Stimulated activated naive CD8-positive, alpha-beta T cell treated with anti-CD3 and anti-CD28 coated beads, Interleukin-15, Interleukin-2, amounts not matched to agents 100 ng/mL and 50 ng/mL, for 24 hours (primary cell): ENCODE measurements around the gene RFPL2.
A peak's percentile ranks its signal among the peaks of the same experiment; 100 is the strongest.
"Not testable (repeated sequence)": the region's sequence is repeated elsewhere in the genome, so short reads cannot be mapped to it uniquely, and the experiment has no call there.

Experiments
- H3K27ac Mint-ChIP-seq: one replicate; pipeline ENCODE4 v1.8.0; 2021; ENCODE audit warnings: mild to moderate bottlenecking, mixed read lengths
- H3K27me3 Mint-ChIP-seq: one replicate; pipeline ENCODE4 v1.8.0; 2021; ENCODE audit warnings: mixed read lengths
- H3K36me3 Mint-ChIP-seq: one replicate; pipeline ENCODE4 v1.8.0; 2021; ENCODE audit warnings: low read depth, mixed read lengths
- H3K4me1 Mint-ChIP-seq: one replicate; pipeline ENCODE4 v1.8.0; 2021; ENCODE audit warnings: low read depth, mixed read lengths
- H3K4me3 Mint-ChIP-seq: one replicate; pipeline ENCODE4 v1.8.0; 2021; ENCODE audit warnings: mild to moderate bottlenecking, mixed read lengths
- H3K9me3 Mint-ChIP-seq: one replicate; pipeline ENCODE4 v1.8.0; 2021; ENCODE audit warnings: mixed read lengths

The RFPL2 gene

DNA sequence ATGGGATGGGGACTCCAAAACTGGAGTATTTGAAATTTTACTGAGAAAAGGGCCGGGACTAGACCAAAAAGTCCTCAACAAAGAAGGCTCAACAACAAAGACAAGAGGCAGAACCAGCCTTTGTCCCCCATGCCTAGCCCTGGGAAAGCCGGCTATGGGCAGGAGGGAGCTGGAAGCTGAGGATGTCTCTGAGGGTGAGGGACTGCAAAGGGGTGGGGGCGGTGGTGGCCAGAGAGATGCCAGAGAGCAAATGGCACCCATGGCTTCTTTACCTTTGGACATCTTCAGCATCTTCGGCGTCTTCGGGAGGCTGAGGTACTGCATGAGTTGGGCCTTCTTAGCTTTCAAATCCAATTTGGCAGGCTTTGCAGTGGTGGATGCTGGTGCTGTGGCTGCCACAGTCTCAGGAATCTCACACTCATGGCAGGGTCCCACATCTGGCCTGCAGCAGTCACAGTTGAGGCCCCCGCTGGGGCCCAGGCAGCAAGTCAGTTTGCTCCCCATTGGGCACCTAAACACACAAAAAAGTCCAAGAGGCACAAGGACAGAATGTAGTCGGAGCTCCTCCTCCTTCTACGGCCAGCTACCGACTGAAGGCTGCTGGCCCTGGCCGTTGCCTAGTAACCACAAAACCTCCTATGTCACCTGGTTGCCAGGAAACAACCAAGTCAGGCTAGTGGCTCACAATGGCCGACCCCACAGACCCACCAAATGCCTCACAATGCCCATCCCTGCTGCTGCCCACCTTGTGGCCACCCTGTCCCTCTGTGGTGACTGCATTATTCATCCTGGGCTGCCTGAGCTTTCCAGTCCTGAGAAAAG is 46.0 kb downstream of the RFPL2 start, which contains the start of gene C22orf42:
TSS of gene C22orf42 (minus strand) at position 592 of the 822 bp plus-strand sequence. CDS start at position 504, 88 bp downstream.
- Mint-ChIP-seq H3K4me3 (no peak within 1 kb of the TSS), H3K27ac (no peak within 1 kb of the TSS), H3K27me3 (peaks cover 15% of the 10 kb centered on the region), H3K9me3 (no peaks in the 10 kb centered on the region), H3K4me1 (no peaks in the 10 kb centered on the region), H3K36me3 (no peaks in the 10 kb centered on the region)

- not testable (repeated sequence) for H3K36me3 Mint-ChIP-seq, H3K27ac Mint-ChIP-seq, H3K4me3 Mint-ChIP-seq, H3K9me3 Mint-ChIP-seq, H3K4me1 Mint-ChIP-seq
- H3K27me3 Mint-ChIP-seq = peaks cover 11% of the 10 kb centered on the region
Measured at GRCh38 chr22:32157632-32158031, 47.2 kb downstream of the RFPL2 start.

DNA sequence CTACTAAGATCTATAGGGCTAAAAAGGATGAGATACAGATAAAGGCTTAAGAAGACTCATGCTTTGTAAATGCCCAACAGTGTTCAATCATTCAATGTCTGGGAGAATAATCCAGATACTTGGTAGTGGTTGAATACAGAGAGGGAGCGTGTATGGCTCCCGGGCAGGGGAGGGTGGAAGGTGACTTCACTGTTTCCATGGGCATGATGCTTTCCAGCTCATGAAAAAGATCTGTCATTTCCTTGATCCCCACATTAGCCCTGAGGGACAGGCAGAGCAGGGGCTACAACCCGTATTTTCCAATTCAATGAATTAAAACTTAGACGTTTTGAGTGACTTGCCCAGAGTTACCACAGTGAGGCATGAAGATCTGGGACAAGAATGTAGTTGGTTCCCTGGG is 50.1 kb downstream of the RFPL2 start:
- not testable (repeated sequence) for H3K4me1 Mint-ChIP-seq, H3K9me3 Mint-ChIP-seq, H3K27me3 Mint-ChIP-seq, H3K36me3 Mint-ChIP-seq, H3K4me3 Mint-ChIP-seq, H3K27ac Mint-ChIP-seq

DNA sequence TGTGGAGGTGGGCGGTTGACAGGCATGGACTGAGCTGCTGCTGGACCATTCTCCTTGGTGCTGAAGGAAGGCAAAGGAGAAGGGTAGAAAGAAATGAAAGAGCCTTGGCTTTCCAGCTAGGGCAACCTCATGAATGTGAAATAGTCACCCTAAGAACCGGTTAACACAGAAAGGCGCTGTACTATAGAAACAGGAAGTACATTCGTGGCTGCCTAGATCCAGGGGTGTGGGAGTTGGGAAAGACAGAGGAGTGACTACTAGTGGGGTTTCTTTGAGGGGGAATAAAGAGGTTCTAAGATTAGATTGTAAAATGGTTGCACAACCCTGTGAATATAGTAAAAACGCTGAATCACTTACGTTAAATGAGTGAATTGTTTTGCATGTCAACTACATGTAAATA is 53.2 kb downstream of the RFPL2 start:
- not testable (repeated sequence) for H3K4me3 Mint-ChIP-seq, H3K27ac Mint-ChIP-seq, H3K27me3 Mint-ChIP-seq, H3K9me3 Mint-ChIP-seq, H3K36me3 Mint-ChIP-seq
- peaks cover 10% of the 10 kb centered on the region for H3K4me1 Mint-ChIP-seq

DNA sequence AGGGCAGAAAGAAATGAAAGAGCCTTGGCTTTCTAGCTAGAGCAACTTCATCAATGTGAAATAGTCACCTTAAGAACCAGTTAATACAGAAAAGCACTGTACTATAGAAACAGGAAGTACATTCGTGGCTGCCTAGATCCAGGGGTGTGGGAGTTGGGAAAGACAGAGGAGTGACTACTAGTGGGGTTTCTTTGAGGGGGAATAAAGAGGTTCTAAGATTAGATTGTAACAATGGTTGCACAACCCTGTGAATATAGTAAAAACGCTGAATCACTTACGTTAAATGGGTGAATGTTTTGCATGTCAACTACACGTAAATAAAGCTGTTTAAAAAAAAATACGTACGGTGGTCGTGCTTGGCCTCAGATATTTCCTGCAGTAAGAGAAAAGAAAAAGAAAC is 54.2 kb downstream of the RFPL2 start:
- not testable (repeated sequence) for H3K9me3 Mint-ChIP-seq, H3K4me3 Mint-ChIP-seq, H3K27ac Mint-ChIP-seq, H3K36me3 Mint-ChIP-seq, H3K27me3 Mint-ChIP-seq
- peaks cover 10% of the 10 kb centered on the region for H3K4me1 Mint-ChIP-seq

DNA sequence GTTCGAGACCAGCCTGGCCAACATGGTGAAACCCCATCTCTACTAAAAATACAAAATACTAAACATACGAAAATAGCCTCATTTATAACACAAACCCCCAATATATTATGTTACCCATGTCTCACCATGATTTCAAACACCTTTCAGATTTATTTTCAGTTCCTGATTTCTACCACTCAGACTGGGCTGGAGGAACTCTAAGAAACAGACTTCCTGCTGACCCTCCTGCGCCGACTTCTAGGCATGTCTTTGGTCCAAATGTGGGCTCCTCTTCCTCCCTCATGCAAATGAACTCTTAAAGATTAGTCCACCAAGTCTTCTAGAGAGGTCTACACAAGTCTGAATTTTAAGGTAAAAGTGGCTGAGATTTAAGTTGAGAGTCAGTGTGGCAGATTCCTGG is 56.5 kb downstream of the RFPL2 start:
- Mint-ChIP-seq H3K27ac (peak overlapping the region; percentile 7), H3K4me1 (peaks cover 28% of the 10 kb centered on the region)
- not testable (repeated sequence) for H3K9me3 Mint-ChIP-seq, H3K27me3 Mint-ChIP-seq, H3K36me3 Mint-ChIP-seq, H3K4me3 Mint-ChIP-seq

DNA sequence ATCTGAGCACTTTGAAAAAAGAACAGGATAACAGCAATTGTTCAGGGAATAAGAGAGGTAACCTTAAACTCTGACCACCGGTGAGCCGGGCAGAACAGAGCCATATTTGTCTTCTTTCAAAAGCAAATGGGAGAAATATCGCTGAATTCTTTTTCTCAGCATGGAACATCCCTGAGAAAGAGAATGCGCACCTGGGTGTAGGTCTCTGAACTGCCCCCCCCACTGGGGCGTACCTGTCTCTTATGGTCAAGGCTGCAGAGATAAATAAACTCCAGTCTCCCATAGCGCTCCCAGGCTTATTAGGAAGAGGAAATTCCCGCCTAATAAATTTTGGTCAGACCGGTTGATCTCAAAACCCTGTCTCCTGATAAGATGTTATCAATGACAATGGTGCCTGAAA is 57.7 kb downstream of the RFPL2 start:
- not testable (repeated sequence) for H3K9me3 Mint-ChIP-seq, H3K4me3 Mint-ChIP-seq, H3K27ac Mint-ChIP-seq, H3K27me3 Mint-ChIP-seq, H3K36me3 Mint-ChIP-seq
- peaks cover 37% of the 10 kb centered on the region for H3K4me1 Mint-ChIP-seq

GRCh38 chr22:32144496-32145274 is 60.2 kb downstream of the RFPL2 start:
- Mint-ChIP-seq H3K27ac (no peak overlapping the region), H3K9me3 (peaks cover 7% of the 10 kb centered on the region), H3K4me1 (peaks cover 45% of the 10 kb centered on the region), H3K4me3 (no peak overlapping the region), H3K36me3 (peaks cover 7% of the 10 kb centered on the region), H3K27me3 (no peaks in the 10 kb centered on the region)

- Mint-ChIP-seq H3K27ac (peak overlapping the region; percentile 81), H3K9me3 (peaks cover 7% of the 10 kb centered on the region), H3K27me3 (no peaks in the 10 kb centered on the region), H3K36me3 (peaks cover 4% of the 10 kb centered on the region), H3K4me3 (no peak overlapping the region), H3K4me1 (peaks cover 49% of the 10 kb centered on the region)
Measured at GRCh38 chr22:32142600-32142999, 62.3 kb downstream of the RFPL2 start.

DNA sequence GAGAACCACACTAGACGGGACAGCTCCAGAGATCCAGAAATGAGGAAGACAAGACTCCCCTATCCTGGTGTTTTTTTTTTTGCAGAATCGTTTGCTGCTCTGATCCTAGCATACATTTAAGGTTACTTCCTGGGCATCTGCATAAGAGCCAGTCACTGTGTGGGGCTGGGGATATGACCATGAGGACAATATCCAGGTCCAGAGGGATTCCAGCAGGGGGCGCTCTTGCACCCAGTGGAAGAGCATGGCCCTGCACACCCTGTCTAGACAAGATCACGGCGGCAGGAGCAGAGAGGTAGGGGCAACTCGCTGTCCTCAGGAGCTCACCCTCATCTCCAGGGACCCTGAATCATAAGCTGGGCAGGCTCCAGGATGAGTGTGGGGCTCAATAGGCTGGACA is 64.2 kb downstream of the RFPL2 start:
- not testable (repeated sequence) for H3K27ac Mint-ChIP-seq, H3K36me3 Mint-ChIP-seq, H3K4me3 Mint-ChIP-seq, H3K9me3 Mint-ChIP-seq, H3K27me3 Mint-ChIP-seq
- peaks cover 55% of the 10 kb centered on the region for H3K4me1 Mint-ChIP-seq
